IPS-18a (cell line): ENCODE results near the gene IL18R1.

Source experiments
- H3K27ac ChIP-seq: one replicate; pipeline ENCODE4 v1.5.1; 2013; ENCODE audit warnings: low read length
- H3K27me3 ChIP-seq: one replicate; pipeline ENCODE4 v1.6.1; 2013; ENCODE audit warnings: mild to moderate bottlenecking, low read length; ENCODE audit not compliant: control insufficient read depth, insufficient read depth
- H3K36me3 ChIP-seq: one replicate; pipeline ENCODE4 v1.6.1; 2013; ENCODE audit warnings: low read depth, low read length; ENCODE audit not compliant: control insufficient read depth
- H3K4me1 ChIP-seq: one replicate; pipeline ENCODE4 v1.6.1; 2013; ENCODE audit warnings: low read depth, low read length; ENCODE audit not compliant: control insufficient read depth
- H3K4me3 ChIP-seq: one replicate; pipeline ENCODE4 v1.5.1; 2013; ENCODE audit warnings: low read length
- H3K9ac ChIP-seq: one replicate; pipeline ENCODE4 v1.6.1; 2013; ENCODE audit warnings: mild to moderate bottlenecking, low read length, moderate library complexity
- H3K9me3 ChIP-seq: one replicate; pipeline ENCODE4 v1.6.1; 2013; ENCODE audit warnings: low read depth, low read length; ENCODE audit not compliant: control insufficient read depth

Gene IL18R1

DNA sequence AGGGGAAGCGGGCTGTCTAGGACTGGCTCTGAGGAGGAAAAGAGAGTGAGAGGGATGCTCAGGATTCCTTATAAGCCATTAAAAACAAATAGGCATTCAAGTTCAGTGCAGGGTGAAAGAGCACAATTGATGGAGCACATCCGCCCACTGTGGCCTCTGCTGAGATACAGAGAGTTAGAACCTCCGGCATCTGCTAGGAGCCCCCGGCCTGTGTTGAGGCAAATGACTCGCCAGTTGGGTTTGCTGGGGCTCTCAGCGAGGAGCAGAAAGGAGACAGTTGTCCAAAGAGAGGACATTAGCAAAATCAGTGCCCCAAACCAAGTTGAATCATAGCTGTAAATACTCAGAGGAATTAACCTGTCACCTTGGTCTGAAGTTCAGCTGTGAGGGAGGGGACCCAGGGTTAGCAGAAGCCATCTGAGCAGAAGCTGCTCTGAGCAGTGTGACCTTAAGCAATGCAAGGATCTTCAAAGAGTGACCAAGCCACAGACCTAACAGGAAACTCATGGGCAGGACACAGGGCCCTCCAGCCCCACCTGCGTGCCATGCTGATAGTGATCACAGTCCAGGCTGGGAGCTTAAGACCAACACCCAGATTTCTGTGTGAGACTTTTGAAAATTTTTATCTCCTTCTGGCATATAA, 44.0 kb downstream of the IL18R1 start:
- no peaks in the 10 kb centered on the region for H3K4me1 ChIP-seq
- H3K4me3 ChIP-seq, result no peak overlapping the region
- H3K27me3 ChIP-seq, result no peaks in the 10 kb centered on the region
- no peak overlapping the region for H3K9ac ChIP-seq
- H3K27ac ChIP-seq, result no peak overlapping the region
- no peaks in the 10 kb centered on the region for H3K9me3 ChIP-seq
- H3K36me3 ChIP-seq, result no peaks in the 10 kb centered on the region

DNA sequence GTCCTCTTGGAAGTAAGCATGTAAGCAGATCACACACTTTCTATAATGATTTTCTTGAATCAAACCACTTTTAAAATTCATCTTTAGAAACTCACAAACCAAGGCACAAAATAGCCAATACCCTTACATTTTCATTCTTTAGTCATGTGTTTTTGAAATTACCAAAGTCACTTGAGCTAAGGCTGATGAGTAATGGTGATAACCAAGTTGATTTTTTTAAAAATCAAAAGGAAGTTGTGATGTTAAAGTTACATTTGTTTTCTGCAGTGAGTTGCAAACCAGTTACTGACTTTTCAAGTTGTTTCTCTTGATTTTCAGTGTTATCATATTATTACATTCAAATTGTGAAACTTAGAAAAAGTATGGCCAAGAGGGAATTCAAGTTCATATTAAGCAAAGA, 45.9 kb downstream of the IL18R1 start:
- Histone ChIP-seq H3K27ac (no peak overlapping the region), H3K27me3 (no peaks in the 10 kb centered on the region), H3K36me3 (no peaks in the 10 kb centered on the region), H3K9me3 (no peaks in the 10 kb centered on the region), H3K4me3 (no peak overlapping the region), H3K4me1 (no peaks in the 10 kb centered on the region), H3K9ac (no peak overlapping the region)

DNA sequence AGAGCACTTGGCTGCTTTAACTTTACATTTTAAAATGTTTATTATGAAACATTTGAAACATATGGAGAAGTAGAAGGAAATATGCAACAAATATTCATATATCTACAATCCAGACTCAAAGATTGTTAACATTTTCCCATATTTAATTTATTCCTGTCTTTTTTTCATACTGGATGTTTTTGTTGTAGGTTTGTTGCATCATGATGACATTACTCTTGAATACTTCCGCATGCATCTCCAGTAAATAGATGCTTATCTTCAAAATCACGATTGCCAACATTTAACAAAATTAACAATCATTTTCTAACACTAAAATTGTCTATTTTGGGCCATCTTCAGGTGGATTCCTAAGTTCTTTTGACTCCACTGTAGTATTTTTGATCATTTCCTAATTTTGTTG, 46.3 kb downstream of the IL18R1 start:
- no peak overlapping the region for H3K4me3 ChIP-seq
- H3K4me1 ChIP-seq, result no peaks in the 10 kb centered on the region
- no peak overlapping the region for H3K9ac ChIP-seq
- no peaks in the 10 kb centered on the region for H3K36me3 ChIP-seq
- H3K9me3 ChIP-seq, result no peaks in the 10 kb centered on the region
- H3K27ac ChIP-seq, result no peak overlapping the region
- no peaks in the 10 kb centered on the region for H3K27me3 ChIP-seq

DNA sequence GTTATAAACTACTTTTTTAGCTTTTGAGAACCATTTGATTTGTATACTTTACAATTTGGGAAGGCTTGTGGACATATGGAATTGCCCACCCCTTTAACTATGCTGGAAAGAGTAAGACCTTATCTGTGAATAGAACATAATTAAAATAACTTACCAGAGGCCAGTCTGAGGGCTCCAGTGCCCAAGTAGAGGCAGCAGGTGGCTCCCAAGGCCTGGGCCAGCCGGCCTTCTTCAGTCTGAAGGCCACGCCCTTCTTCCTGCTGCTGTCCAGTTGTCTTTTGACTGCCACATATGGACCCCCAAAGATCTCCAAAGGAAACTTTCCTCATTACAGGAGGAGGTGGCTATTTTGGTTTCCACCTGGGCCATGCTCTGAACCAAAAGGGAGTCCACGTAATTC, 55.4 kb downstream of the IL18R1 start:
- H3K27ac ChIP-seq, result no peak overlapping the region
- no peak overlapping the region for H3K4me3 ChIP-seq
- no peak overlapping the region for H3K9ac ChIP-seq
- H3K9me3 ChIP-seq, result peaks cover 16% of the 10 kb centered on the region
- no peaks in the 10 kb centered on the region for H3K4me1 ChIP-seq
- no peaks in the 10 kb centered on the region for H3K27me3 ChIP-seq
- no peaks in the 10 kb centered on the region for H3K36me3 ChIP-seq

DNA sequence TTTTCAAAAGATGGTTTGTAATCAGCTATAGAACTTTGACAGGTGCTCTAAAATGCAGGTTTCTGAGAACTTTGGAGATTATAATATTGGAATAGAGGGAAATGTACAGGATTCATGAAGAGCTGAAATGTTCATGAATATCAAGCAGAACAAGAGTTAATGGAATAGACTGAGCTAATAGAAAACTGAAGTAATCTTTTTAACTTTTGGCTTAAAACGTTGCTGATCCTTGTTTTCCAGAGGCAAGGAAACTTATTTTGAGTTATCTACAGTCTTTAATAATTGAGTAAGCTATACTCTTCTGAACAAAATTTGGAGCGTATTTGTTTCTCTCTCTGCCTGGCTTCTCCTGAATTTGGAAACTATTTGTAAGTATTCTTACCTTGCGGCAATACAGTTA, 56.6 kb downstream of the IL18R1 start:
- H3K4me3 ChIP-seq, result no peak overlapping the region
- no peaks in the 10 kb centered on the region for H3K27me3 ChIP-seq
- no peak overlapping the region for H3K27ac ChIP-seq
- H3K36me3 ChIP-seq, result no peaks in the 10 kb centered on the region
- H3K9ac ChIP-seq, result no peak overlapping the region
- no peaks in the 10 kb centered on the region for H3K4me1 ChIP-seq
- peaks cover 16% of the 10 kb centered on the region for H3K9me3 ChIP-seq

DNA sequence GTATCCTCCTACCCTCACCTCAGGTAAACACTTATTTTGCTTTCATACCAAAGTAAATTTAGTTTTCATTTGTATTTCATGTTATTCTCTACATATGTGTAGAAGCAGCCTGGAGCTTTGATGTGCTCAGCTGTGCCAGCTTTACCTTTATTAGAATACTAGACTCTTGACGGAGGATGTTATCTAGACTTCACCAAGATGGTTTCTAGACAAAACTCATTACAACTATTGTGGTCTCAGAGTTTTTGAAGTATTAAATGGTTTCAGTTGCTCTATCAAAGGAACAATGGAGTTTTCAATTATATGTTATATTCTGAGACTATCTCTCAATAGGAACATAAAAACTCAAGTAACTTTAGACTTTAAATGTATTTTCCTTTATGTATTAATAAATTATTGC, 62.4 kb downstream of the IL18R1 start:
- no peaks in the 10 kb centered on the region for H3K27me3 ChIP-seq
- no peak overlapping the region for H3K9ac ChIP-seq
- H3K9me3 ChIP-seq, result peaks cover 3% of the 10 kb centered on the region
- no peak overlapping the region for H3K27ac ChIP-seq
- H3K36me3 ChIP-seq, result no peaks in the 10 kb centered on the region
- H3K4me1 ChIP-seq, result no peaks in the 10 kb centered on the region
- H3K4me3 ChIP-seq, result no peak overlapping the region

DNA sequence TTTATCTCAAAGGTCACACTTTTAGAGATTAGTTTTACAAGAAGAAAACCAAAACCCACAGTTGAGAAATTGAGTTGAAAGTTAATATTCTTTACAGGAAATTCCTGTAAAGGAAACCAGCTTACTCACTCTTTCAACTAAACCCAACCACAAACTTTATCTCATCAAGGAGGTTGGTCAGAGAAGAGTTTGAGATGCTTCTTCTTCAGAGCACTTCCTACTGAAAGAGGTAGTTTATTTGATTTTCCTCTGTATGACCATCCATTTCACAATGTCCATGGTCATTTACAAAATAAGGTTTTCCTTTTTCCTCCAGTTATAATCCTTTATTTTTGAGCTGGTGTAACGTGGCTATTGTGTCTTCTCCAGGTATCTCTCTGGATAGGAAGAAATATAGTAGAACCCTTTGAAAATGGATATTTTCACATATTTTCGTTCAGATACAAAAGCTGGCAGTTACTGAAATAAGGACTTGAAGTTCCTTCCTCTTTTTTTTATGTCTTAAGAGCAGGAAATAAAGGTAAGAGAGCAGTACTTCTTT, 62.9 kb downstream of the IL18R1 start:
- Histone ChIP-seq H3K27me3 (no peaks in the 10 kb centered on the region), H3K27ac (no peak overlapping the region), H3K9me3 (no peaks in the 10 kb centered on the region), H3K9ac (no peak overlapping the region), H3K4me3 (no peak overlapping the region), H3K36me3 (no peaks in the 10 kb centered on the region), H3K4me1 (no peaks in the 10 kb centered on the region)

DNA sequence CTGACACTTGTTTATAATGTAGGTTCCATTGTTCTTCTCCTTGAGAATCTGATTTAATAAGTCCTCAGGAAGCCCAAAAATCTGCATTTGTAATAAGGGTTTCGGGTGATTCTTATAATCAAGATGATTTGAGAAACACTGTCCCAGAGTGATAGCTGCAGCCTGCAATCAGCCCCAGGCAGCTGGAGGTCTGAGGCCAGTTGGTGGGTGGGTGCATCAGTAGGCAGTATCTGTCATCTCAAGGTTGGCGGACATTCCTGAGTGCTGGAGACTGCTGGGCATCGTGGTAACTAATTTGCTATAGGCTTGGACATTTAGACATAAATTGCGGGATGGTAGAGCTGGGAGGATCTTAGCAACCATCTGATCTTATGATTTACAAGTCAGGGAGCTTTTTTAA, 64.7 kb downstream of the IL18R1 start:
- H3K4me3 ChIP-seq, result no peak overlapping the region
- H3K4me1 ChIP-seq, result no peaks in the 10 kb centered on the region
- H3K9me3 ChIP-seq, result no peaks in the 10 kb centered on the region
- H3K9ac ChIP-seq, result no peak overlapping the region
- no peak overlapping the region for H3K27ac ChIP-seq
- no peaks in the 10 kb centered on the region for H3K27me3 ChIP-seq
- H3K36me3 ChIP-seq, result no peaks in the 10 kb centered on the region

DNA sequence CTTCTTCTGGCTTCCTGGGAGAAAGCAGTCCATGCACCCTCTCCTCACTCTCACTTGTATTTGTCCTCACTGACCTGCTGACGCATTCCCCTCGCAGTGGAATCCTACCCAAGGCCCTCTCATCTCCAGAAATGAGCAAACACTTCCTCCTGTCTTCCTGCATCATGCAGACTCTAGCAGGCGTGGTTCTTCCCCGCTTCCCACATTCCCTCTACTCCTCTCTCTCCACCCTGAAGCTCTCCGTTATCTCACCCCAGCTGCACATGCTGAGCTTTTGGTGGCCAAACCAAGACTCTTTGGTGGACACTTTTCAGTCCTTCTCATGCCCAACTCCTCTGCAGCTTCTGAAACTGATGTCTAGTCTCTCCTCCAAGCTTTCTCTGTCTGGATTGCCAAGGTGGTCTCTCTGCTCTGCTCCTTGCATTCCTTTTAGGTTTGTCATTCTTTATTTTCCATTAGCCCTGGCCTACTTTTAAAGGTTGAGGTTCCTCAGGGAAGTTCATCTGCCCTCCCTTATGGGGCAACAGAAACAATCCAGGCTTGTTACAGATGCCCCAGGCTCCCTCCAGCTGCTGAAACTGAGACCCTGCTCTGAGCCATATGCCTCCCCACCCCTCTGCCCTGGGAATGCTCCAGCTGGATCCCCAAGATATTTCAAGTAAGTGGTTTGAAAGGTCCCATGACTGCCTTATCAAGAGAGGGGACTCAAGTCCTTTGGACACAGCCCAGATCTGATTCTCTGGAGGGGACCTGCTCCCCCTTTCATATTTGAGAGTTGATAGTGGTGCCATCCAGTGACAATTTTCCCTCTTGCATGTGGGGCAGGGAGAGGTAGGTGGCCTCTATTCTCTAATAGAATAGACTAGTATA, 66.5 kb downstream of the IL18R1 start:
- Histone ChIP-seq H3K4me3 (no peak overlapping the region), H3K27ac (no peak overlapping the region), H3K27me3 (no peaks in the 10 kb centered on the region), H3K4me1 (no peaks in the 10 kb centered on the region), H3K9me3 (no peaks in the 10 kb centered on the region), H3K36me3 (no peaks in the 10 kb centered on the region), H3K9ac (no peak overlapping the region)

DNA sequence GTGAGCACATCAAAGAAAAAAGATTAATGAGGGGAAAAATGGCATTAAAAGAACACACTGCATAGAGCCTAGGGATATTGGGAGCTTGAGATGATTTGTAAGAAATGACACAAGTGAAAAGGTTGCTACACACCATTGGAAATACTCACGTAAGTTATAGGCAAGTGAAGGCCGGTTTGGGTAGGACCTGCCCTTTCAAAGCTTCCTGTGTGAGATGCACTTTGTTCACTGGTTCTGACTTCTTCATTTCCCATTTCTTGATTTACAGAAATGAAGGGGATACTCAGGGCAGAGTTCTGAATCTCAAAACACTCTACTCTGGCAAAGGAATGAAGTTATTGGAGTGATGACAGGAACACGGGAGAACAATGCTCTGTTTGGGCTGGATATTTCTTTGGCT, 67.3 kb downstream of the IL18R1 start, which contains the start of gene IL18RAP:
TSS of gene IL18RAP (plus strand) at position 251 of the 400 bp plus-strand sequence. CDS start at position 369, 118 bp downstream.
- Histone ChIP-seq H3K9me3 (no peaks in the 10 kb centered on the region), H3K4me3 (no peak within 1 kb of the TSS), H3K27me3 (no peaks in the 10 kb centered on the region), H3K27ac (no peak within 1 kb of the TSS), H3K4me1 (no peaks in the 10 kb centered on the region), H3K36me3 (no peaks in the 10 kb centered on the region), H3K9ac (no peak within 1 kb of the TSS)

DNA sequence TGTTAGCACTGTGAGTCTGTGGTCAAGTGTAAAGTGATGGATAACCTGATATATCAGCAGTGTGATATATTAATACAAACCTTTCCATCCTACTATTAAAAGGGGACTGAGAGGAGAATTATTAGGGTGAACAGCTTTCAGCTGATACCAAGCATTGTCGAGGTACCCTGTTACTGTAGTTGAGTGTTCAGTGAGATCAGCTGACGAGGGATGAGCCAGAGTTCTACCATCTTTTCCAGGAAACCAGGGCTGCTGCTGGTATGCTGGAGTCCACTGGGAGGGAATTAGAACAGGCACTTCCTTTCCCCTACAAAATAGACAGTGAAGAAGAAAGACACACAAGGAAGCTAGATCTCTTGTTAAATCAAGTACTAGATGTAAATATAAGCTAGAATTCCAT, 67.8 kb downstream of the IL18R1 start:
- Histone ChIP-seq H3K4me3 (no peak overlapping the region), H3K36me3 (no peaks in the 10 kb centered on the region), H3K9me3 (no peaks in the 10 kb centered on the region), H3K9ac (no peak overlapping the region), H3K27me3 (no peaks in the 10 kb centered on the region), H3K4me1 (no peaks in the 10 kb centered on the region), H3K27ac (no peak overlapping the region)
